Adrenal gland (tissue), 12 donors: Measurements from ENCODE around the gene STARD9. TPM values are rescaled to one million over a fixed set of nuclear protein-coding genes. Genes with fewer than 3 reads are reported as not detected.
"Not testable (repeated sequence)": the region's sequence is repeated elsewhere in the genome, so short reads cannot be mapped to it uniquely, and the experiment has no call there.

Experiments used
- DNase-seq, 7 donors: peaks; one replicate each; pipeline ENCODE4 v3.0.0-alpha.2; 2019 to 2020
- H3K27ac ChIP-seq, 5 donors: fragments of 200-600 bp; sonication (generic) in 4 of 5; 1 replicate in 3 of 5; 2 replicates in 2 of 5; pipeline versions ENCODE4 v1.5.1 to v1.8.0; 2016 to 2020; ENCODE audit warnings: mild to moderate bottlenecking in 1 of 5
- H3K27me3 ChIP-seq: fragments of 200-600 bp; 2 replicates; pipeline ENCODE4 v1.8.0; 2021
- H3K36me3 ChIP-seq, 2 donors: fragments of 200-600 bp; replicated peaks in 1 of 2; 1 replicate in 1 of 2; 2 replicates in 1 of 2; pipeline versions ENCODE4 v1.5.1 to v1.8.0; 2018 to 2022
- H3K4me1 ChIP-seq, 2 donors: fragments of 200-600 bp; replicated peaks in 1 of 2; 1 replicate in 1 of 2; 2 replicates in 1 of 2; pipeline versions ENCODE4 v1.5.1 to v1.8.0; 2018 to 2021
- H3K4me3 ChIP-seq, 4 donors: fragments of 200-600 bp; sonication (generic) in 3 of 4; one replicate each; pipeline ENCODE4 v1.5.1; 2016 to 2018
- H3K9me3 ChIP-seq, 3 donors: fragments of 200-600 bp; sonication (generic) in 1 of 3; replicated peaks in 1 of 3; 1 replicate in 2 of 3; 2 replicates in 1 of 3; pipeline versions ENCODE4 v1.5.1 to v1.8.0; 2016 to 2021
- CTCF ChIP-seq, 6 experiments: fragments of 450-650 bp in 4 of 6; fragments of 200-600 bp in 2 of 6; sonication (generic) in 1 of 6; IDR thresholded peaks; 1 replicate in 5 of 6; 2 replicates in 1 of 6; pipeline versions ENCODE4 v1.5.1 to v1.8.0; 2016 to 2021; ENCODE audit warnings: antibody characterized with exemption in 6 of 6, mild to moderate bottlenecking in 2 of 6, moderate library complexity in 1 of 6
- POLR2A ChIP-seq, 2 donors: fragments of 450-650 bp; IDR thresholded peaks; one replicate each; pipeline ENCODE4 v1.6.1; 2017; ENCODE audit warnings: antibody characterized with exemption in 2 of 2, mild to moderate bottlenecking in 2 of 2, moderate library complexity in 1 of 2
- WGBS, 4 donors: extraction: QIAGEN DNeasy Blood & Tissue Kit in 2 of 4; methylation state at CpG; one replicate each; pipeline versions ENCODE4 v1.1.5 to v1.1.7; 2013 to 2017; 5-methylcytosine and 5-hydroxymethylcytosine counted together
- intact Hi-C, 2 donors: fragments of 100-400 bp; cut with DNase I; formaldehyde crosslinking; loops; one replicate each; pipeline versions ENCODE4 v1.14.1 to v1.15.0; 2022 to 2023
- polyA plus RNA-seq, 3 donors: library from polyadenylated mRNA; stranded (reverse); fragments of 200-250 nt in 2 of 3; fragments of 350-450 nt in 1 of 3; fragmentation: Illumina TruSeq in 1 of 3; extraction: RNeasy Lipid Tissue Mini Kit (QIAGEN cat#74804) in 1 of 3; gene quantifications; one replicate each; pipeline ENCODE4 v1.2.3, GENCODE V29; 2013 to 2014
- total RNA-seq, 9 donors: library from RNA; depleted of rRNA in 4 of 9; stranded (reverse); fragments of >200 nt in 4 of 9; fragments of 120-200 nt in 1 of 9; fragmentation: NEBNext Ultra II Directional in 1 of 9; extraction: Animal tissue kit (Norgen Biotek cat#: 25700) in 1 of 9; gene quantifications; one replicate each; pipeline versions ENCODE4 v1.1.0 to v1.2.4, GENCODE V29; 2013 to 2023
- donor health status: healthy with polysubstance abuse.
- donor health status: Bipolar disorder and iron deficiency.
- donor health status: DM: yes; HTN: yes; CAD: no.
- donor health status: DM: no; HTN: no; CAD: no.
- donor health status: DM: no; HTN: no; CAD: no.
- donor health status: DM: yes; HTN: yes; CAD: no.

STARD9 gene
- total and polyA plus RNA-seq, 12 donors = 0.71 to 8.7 (median 3.5) TPM

GRCh38 chr15:42549032-42549491 is 26.3 kb upstream of the STARD9 start:
- 0 to 1% (median 1%) methylated on average over 15 of the region's 15 CpGs for WGBS, 4 donors
- peaks cover 6 to 44% of the 10 kb centered on the region in 2 donors for H3K4me1 ChIP-seq

GRCh38 chr15:42549741-42550392 is 25.5 kb upstream of the STARD9 start:
- 59 to 68% (median 65%) methylated on average over 12 of the region's 12 CpGs for WGBS, 4 donors
- TF ChIP-seq POLR2A (IDR thresholded peaks at IDR 0.05) = no peak
- TF ChIP-seq CTCF (IDR thresholded peaks at IDR 0.05) = no peak
- H3K4me3 ChIP-seq = peak overlapping the region in 1 of 4 donors; percentile 92
- peak in 2 of 7 donors; percentile 25 to 33 for DNase-seq
- no peaks in the 10 kb centered on the region for H3K9me3 ChIP-seq
- peaks cover 0 to 4% of the 10 kb centered on the region in 2 donors for H3K36me3 ChIP-seq
- H3K27me3 ChIP-seq = no peaks in the 10 kb centered on the region
- intact Hi-C loops = loop anchor here in 1 of 2 donors (10.0 kb wide), 2 partner anchors 55 to 105 kb away; partner anchors contain the start of genes SNAP23 and ZNF106
- H3K4me1 ChIP-seq = peaks cover 6 to 43% of the 10 kb centered on the region in 2 donors
- peak overlapping the region in 2 of 5 donors; percentile 92 to 94 for H3K27ac ChIP-seq

More at GRCh38 chr15:42549032-42549491, 26.3 kb upstream of the STARD9 start:
- TF ChIP-seq CTCF (IDR thresholded peaks at IDR 0.05) = peak in 1 of 6 experiments; percentile 8
- no peak for TF ChIP-seq POLR2A (IDR thresholded peaks at IDR 0.05)
- Histone ChIP-seq H3K36me3 (peaks cover 0 to 12% of the 10 kb centered on the region in 2 donors), H3K27ac (peak overlapping the region; percentile 67 to 94 (median 85)), H3K27me3 (no peaks in the 10 kb centered on the region), H3K9me3 (no peaks in the 10 kb centered on the region), H3K4me3 (peak overlapping the region; percentile 83 to 100 (median 88))
- peak in 2 of 7 donors; percentile 18 to 23 for DNase-seq
- intact Hi-C loops = loop anchor here in 1 of 2 donors (10.0 kb wide), 1 partner anchor 106 kb away; no protein-coding TSS in a partner anchor

- H3K9me3 ChIP-seq = no peaks in the 10 kb centered on the region
- intact Hi-C loops = loop anchor here in 1 of 2 donors (10.0 kb wide), 1 partner anchor 59 kb away; the partner anchor contains the start of genes SNAP23 and ZNF106
- no peaks in the 10 kb centered on the region for H3K27me3 ChIP-seq
- H3K36me3 ChIP-seq = peaks cover 0 to 1% of the 10 kb centered on the region in 2 donors
- 93 to 97% (median 96%) methylated on average over 1 of the region's 1 CpG for WGBS, 4 donors
- no peak overlapping the region for H3K27ac ChIP-seq
- TF ChIP-seq POLR2A (IDR thresholded peaks at IDR 0.05) = no peak
- no peak for TF ChIP-seq CTCF (IDR thresholded peaks at IDR 0.05)
- H3K4me1 ChIP-seq = peaks cover 0 to 14% of the 10 kb centered on the region in 2 donors
- no peak for DNase-seq
- no peak overlapping the region for H3K4me3 ChIP-seq
Measured at GRCh38 chr15:42553554-42553953, 21.9 kb upstream of the STARD9 start.

- not testable (repeated sequence) for H3K27ac ChIP-seq, H3K9me3 ChIP-seq, H3K4me1 ChIP-seq, H3K4me3 ChIP-seq, H3K27me3 ChIP-seq
- 89 to 94% (median 91%) methylated on average over 10 to 12 of the region's 12 CpGs for WGBS, 4 donors
- intact Hi-C loops = loop anchor here in 1 of 2 donors (10.0 kb wide), 1 partner anchor 62 kb away; the partner anchor contains the start of genes SNAP23 and ZNF106
- H3K36me3 ChIP-seq = peaks cover 0 to 29% of the 10 kb centered on the region in 2 donors
- peak in 4 of 7 donors; percentile 23 to 70 (median 40) for DNase-seq
Measured at GRCh38 chr15:42556550-42557207, 18.7 kb upstream of the STARD9 start.
